Kasumi-1 (cell line): ENCODE data around the gene SHANK1.

Experiments
- DNase-seq, 2 experiments: peaks; one replicate each; lab custom pipeline; 2025; lab: John Stamatoyannopoulos, UW

SHANK1 gene

GRCh38 chr19:50711805-50712204 lies 7.8 kb downstream of the SHANK1 start:
- DNase-seq, result no peak

GRCh38 chr19:50711196-50711595 lies 8.4 kb downstream of the SHANK1 start:
- DNase-seq, result no peak

GRCh38 chr19:50710612-50711011 lies 9.0 kb downstream of the SHANK1 start:
- DNase-seq, result no peak

- peak in 1 of 2 experiments; percentile 31 for DNase-seq
Measured at GRCh38 chr19:50710094-50710493, 9.5 kb downstream of the SHANK1 start.

- no peak for DNase-seq
Measured at GRCh38 chr19:50708179-50708879, 11.3 kb downstream of the SHANK1 start.

GRCh38 chr19:50706387-50706786 lies 13.2 kb downstream of the SHANK1 start:
- DNase-seq, result no peak

- DNase-seq, result peak; percentile 84 to 92
Measured at GRCh38 chr19:50705422-50706019, 14.1 kb downstream of the SHANK1 start.

GRCh38 chr19:50703915-50704796 lies 15.4 kb downstream of the SHANK1 start:
- DNase-seq, result peak; percentile 65 to 69

- DNase-seq, result peak; percentile 74 to 75
Measured at GRCh38 chr19:50702871-50703829, 16.5 kb downstream of the SHANK1 start.

GRCh38 chr19:50702158-50702870 lies 17.3 kb downstream of the SHANK1 start:
- DNase-seq, result no peak

- no peak for DNase-seq
Measured at GRCh38 chr19:50701367-50701985, 18.1 kb downstream of the SHANK1 start.

GRCh38 chr19:50697414-50698124 lies 22.0 kb downstream of the SHANK1 start:
- no peak for DNase-seq

- DNase-seq, result no peak
Measured at GRCh38 chr19:50696094-50696483, 23.5 kb downstream of the SHANK1 start.

- DNase-seq, result peak; percentile 46 to 48
Measured at GRCh38 chr19:50695251-50696093, 24.1 kb downstream of the SHANK1 start.

GRCh38 chr19:50694815-50695145 lies 24.8 kb downstream of the SHANK1 start:
- no peak for DNase-seq

GRCh38 chr19:50693064-50693975 lies 26.3 kb downstream of the SHANK1 start:
- DNase-seq, result no peak

GRCh38 chr19:50690439-50690838 lies 29.2 kb downstream of the SHANK1 start:
- no peak for DNase-seq

- no peak for DNase-seq
Measured at GRCh38 chr19:50688766-50689165, 30.8 kb downstream of the SHANK1 start.
